CD4-positive, alpha-beta T cell (primary cell): ENCODE measurements around the gene IFITM5. TPM values are rescaled to one million over a fixed set of nuclear protein-coding genes. Genes with fewer than 3 reads are reported as not detected.

ENCODE experiments used
- ATAC-seq: fragments of 200-7000 bp; cut with Tn5 transposase; one replicate; pipeline ENCODE4 v1.10.0; 2022; ENCODE audit warnings: mild to moderate bottlenecking; ENCODE audit not compliant: poor library complexity
- CTCF ChIA-PET: fragments of 350-600 bp; sonication (Branson Sonifier 250); formaldehyde crosslinking; loops from one replicate; lab custom pipeline; 2021; ENCODE audit warnings: antibody characterized with exemption, inconsistent platforms; lab: Charles Lee
- POLR2A ChIA-PET: fragments of 350-600 bp; sonication (Branson Sonifier 250); formaldehyde crosslinking; loops from one replicate; lab custom pipeline; 2021; ENCODE audit warnings: antibody characterized with exemption, inconsistent platforms; lab: Charles Lee
- DNase-seq, 14 experiments: peaks; one replicate each; pipeline ENCODE4 v3.0.0-alpha.2; 2013 to 2020; ENCODE audit warnings: mixed read lengths in 2 of 14
- H3K27ac ChIP-seq, 2 donors: one replicate each; pipeline versions ENCODE4 v1.5.1 to v1.7.0; 2013; ENCODE audit warnings: low read length in 2 of 2, low read depth in 1 of 2, mild to moderate bottlenecking in 1 of 2
- H3K27me3 ChIP-seq, 2 experiments: 1 replicate in 1 of 2; 2 replicates in 1 of 2; pipeline versions ENCODE4 v1.6.1 to v1.7.0; 2013; ENCODE audit warnings: low read length in 2 of 2, control low read depth in 1 of 2, mild to moderate bottlenecking in 1 of 2, moderate library complexity in 1 of 2; ENCODE audit not compliant: insufficient read depth in 2 of 2, control insufficient read depth in 1 of 2
- H3K36me3 ChIP-seq: one replicate; pipeline ENCODE4 v1.6.1; 2013; ENCODE audit warnings: low read length, control low read depth; ENCODE audit not compliant: insufficient read depth
- H3K4me1 ChIP-seq: one replicate; pipeline ENCODE4 v1.6.1; 2013; ENCODE audit warnings: low read length, control low read depth; ENCODE audit not compliant: insufficient read depth
- H3K4me3 ChIP-seq: one replicate; pipeline ENCODE4 v1.5.1; 2013; ENCODE audit warnings: mild to moderate bottlenecking, low read length, moderate library complexity
- H3K9me3 ChIP-seq, 2 experiments: 1 replicate in 1 of 2; 2 replicates in 1 of 2; pipeline versions ENCODE4 v1.6.1 to v1.7.0; 2013; ENCODE audit warnings: low read length in 2 of 2, mild to moderate bottlenecking in 2 of 2, control low read depth in 1 of 2, moderate library complexity in 1 of 2; ENCODE audit not compliant: control insufficient read depth in 1 of 2, insufficient read depth in 1 of 2
- H3K27ac Mint-ChIP-seq: one replicate; pipeline ENCODE4 v1.8.0; 2020; ENCODE audit warnings: mixed read lengths
- H3K27me3 Mint-ChIP-seq: one replicate; pipeline ENCODE4 v1.8.0; 2021; ENCODE audit warnings: mixed read lengths
- H3K36me3 Mint-ChIP-seq: one replicate; pipeline ENCODE4 v1.8.0; 2021; ENCODE audit warnings: low read depth, mixed read lengths
- H3K4me1 Mint-ChIP-seq: one replicate; pipeline ENCODE4 v1.8.0; 2021; ENCODE audit warnings: low read depth, mixed read lengths
- H3K4me3 Mint-ChIP-seq: one replicate; pipeline ENCODE4 v1.8.0; 2020; ENCODE audit warnings: mild to moderate bottlenecking, mixed read lengths
- H3K9me3 Mint-ChIP-seq: one replicate; pipeline ENCODE4 v1.8.0; 2020; ENCODE audit warnings: mixed read lengths
- intact Hi-C, 2 experiments: fragments of 100-400 bp; cut with DNase I in 1 of 2; cut with micrococcal nuclease in 1 of 2; formaldehyde crosslinking; loops; one replicate each; pipeline versions ENCODE4 v1.15.1 to v1.9.0; 2023 to 2025; cut with DNase I, micrococcal nuclease
- total RNA-seq, 174 experiments: library from RNA in 2 of 174; stranded (reverse) in 2 of 174; gene quantifications; one replicate each; pipeline ENCODE4 v1.2.3 and lab custom pipeline; 2021 to 2026
- TF ChIP-seq, protein P1 (sequence below): fragments of 200-600 bp; IDR thresholded peaks from one replicate; pipeline ENCODE4 v1.8.0; 2022; ENCODE audit warnings: antibody characterized with exemption, mild to moderate bottlenecking

IFITM5 gene
- total RNA-seq, 2 experiments from 2014 or later = not detected

DNA sequence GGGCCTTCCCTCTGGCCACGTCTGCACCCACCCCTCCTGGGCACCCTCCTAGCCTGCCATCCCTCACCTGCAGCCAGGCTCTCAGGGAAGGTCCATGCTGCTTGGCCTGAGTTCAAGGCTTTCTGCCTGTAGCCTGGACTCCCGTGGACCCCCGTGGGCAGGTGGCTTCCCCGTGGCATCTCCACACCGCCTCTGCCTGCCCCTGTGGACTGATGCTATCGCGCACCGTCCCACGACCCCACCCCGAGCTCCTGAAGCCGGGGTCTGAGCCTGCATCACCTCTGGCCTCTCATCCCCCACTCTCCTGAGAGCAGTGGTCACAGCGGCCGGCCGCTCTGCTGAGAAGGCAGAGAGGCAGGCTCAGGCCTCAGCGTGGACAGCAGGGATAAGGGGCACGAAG lies 4.5 kb downstream of the IFITM5 start:
- no peak overlapping the region for H3K27ac ChIP-seq
- no peak overlapping the region for H3K4me3 ChIP-seq
- Mint-ChIP-seq H3K4me3 (no peak overlapping the region), H3K4me1 (peaks cover 28% of the 10 kb centered on the region), H3K27ac (no peak overlapping the region), H3K36me3 (peaks cover 18% of the 10 kb centered on the region), H3K9me3 (no peaks in the 10 kb centered on the region), H3K27me3 (no peaks in the 10 kb centered on the region)
- no peaks in the 10 kb centered on the region for H3K9me3 ChIP-seq
- DNase-seq = no peak
- intact Hi-C loops = no loop called here
- ChIA-PET POLR2A (interaction anchor here (1.2 to 1.4 kb wide), 2 partner anchors 26 to 27 kb away, joined by 4 to 5 read pairs; no protein-coding TSS in a partner anchor), CTCF (interaction anchor here (1.8 kb wide), 1 partner anchor 44 kb away, joined by 7 read pairs; no protein-coding TSS in a partner anchor)
- TF ChIP-seq, protein P1, sequence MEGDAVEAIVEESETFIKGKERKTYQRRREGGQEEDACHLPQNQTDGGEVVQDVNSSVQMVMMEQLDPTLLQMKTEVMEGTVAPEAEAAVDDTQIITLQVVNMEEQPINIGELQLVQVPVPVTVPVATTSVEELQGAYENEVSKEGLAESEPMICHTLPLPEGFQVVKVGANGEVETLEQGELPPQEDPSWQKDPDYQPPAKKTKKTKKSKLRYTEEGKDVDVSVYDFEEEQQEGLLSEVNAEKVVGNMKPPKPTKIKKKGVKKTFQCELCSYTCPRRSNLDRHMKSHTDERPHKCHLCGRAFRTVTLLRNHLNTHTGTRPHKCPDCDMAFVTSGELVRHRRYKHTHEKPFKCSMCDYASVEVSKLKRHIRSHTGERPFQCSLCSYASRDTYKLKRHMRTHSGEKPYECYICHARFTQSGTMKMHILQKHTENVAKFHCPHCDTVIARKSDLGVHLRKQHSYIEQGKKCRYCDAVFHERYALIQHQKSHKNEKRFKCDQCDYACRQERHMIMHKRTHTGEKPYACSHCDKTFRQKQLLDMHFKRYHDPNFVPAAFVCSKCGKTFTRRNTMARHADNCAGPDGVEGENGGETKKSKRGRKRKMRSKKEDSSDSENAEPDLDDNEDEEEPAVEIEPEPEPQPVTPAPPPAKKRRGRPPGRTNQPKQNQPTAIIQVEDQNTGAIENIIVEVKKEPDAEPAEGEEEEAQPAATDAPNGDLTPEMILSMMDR = no peak
- no peak for ATAC-seq
- peaks cover 13% of the 10 kb centered on the region for H3K36me3 ChIP-seq
- H3K4me1 ChIP-seq = peaks cover 40% of the 10 kb centered on the region
- H3K27me3 ChIP-seq = no peaks in the 10 kb centered on the region

DNA sequence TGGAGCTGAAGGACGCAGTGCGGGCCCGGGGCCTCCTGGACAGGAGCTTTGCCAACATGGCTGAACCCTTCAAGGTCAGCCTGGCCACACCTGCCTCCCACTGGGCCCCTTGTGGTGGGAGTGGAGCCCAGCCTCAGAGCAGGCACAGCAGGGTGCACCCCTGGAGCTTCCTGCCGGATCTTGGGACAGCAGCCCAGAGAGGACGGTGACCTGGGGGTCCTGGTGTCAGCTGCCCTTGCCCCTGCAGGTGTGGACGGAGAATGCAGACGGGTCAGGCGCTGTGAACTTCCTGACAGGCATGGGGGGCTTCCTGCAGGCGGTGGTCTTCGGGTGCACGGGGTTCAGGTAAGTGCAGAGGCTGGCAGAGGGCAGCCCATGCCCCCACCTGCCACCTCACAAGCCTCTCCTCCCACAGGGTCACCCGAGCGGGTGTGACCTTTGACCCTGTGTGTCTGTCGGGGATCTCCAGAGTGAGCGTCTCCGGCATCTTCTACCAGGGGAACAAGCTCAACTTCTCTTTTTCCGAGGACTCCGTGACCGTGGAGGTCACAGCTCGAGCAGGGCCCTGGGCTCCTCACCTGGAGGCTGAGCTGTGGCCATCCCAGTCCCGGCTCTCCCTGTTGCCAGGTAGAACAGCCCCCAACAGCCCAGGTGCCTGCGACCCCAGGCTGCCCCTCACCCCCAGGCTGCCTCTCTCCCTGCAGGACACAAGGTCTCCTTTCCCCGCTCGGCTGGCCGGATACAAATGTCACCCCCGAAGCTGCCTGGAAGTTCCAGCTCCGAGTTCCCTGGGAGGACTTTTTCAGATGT lies 5.3 kb downstream of the IFITM5 start:
- TF ChIP-seq, protein P1 = no peak
- Mint-ChIP-seq H3K27ac (no peak overlapping the region), H3K27me3 (no peaks in the 10 kb centered on the region), H3K4me3 (no peak overlapping the region), H3K4me1 (peaks cover 29% of the 10 kb centered on the region), H3K9me3 (no peaks in the 10 kb centered on the region), H3K36me3 (peaks cover 22% of the 10 kb centered on the region)
- no peak for ATAC-seq
- intact Hi-C loops = no loop called here
- H3K4me1 ChIP-seq = peaks cover 38% of the 10 kb centered on the region
- no peaks in the 10 kb centered on the region for H3K9me3 ChIP-seq
- ChIA-PET POLR2A (interaction anchor here (1.2 to 1.4 kb wide), 2 partner anchors 25 to 26 kb away, joined by 4 to 5 read pairs; no protein-coding TSS in a partner anchor), CTCF (interaction anchor here (1.8 kb wide), 1 partner anchor 44 kb away, joined by 7 read pairs; no protein-coding TSS in a partner anchor)
- peaks cover 13% of the 10 kb centered on the region for H3K36me3 ChIP-seq
- no peaks in the 10 kb centered on the region for H3K27me3 ChIP-seq
- no peak overlapping the region for H3K27ac ChIP-seq
- no peak for DNase-seq
- H3K4me3 ChIP-seq = no peak overlapping the region

DNA sequence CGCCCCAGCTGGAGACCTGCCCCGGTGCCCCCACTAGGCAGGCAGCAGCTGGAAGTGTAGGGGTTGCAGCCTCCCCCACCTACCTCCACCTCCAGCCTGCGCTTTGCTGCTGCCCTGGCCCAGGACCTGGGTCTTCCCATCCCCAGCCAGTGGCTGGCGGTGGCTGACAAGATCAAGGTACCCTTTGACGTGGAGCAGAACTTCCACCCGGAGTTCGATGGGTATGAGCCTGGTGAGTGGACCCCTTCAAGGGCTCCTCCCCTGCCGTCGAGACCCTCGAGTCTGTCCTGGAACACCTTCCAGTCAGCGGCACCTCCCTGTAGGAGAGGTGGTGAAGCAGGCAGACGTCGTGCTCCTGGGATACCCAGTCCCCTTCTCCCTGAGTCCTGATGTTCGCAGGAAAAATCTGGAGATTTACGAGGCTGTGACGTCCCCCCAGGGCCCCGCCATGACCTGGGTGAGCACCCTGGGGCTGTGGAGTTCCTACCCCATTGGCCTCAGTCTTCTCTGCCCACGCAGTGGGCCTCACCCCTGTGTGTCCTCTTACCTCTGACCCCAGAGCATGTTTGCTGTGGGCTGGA lies 6.0 kb downstream of the IFITM5 start:
- Histone ChIP-seq H3K27ac (no peak overlapping the region), H3K36me3 (peaks cover 13% of the 10 kb centered on the region), H3K4me3 (no peak overlapping the region), H3K27me3 (no peaks in the 10 kb centered on the region), H3K9me3 (no peaks in the 10 kb centered on the region), H3K4me1 (peaks cover 33% of the 10 kb centered on the region)
- no peaks in the 10 kb centered on the region for H3K27me3 Mint-ChIP-seq
- DNase-seq (no peak), ATAC-seq (no peak)
- intact Hi-C loops = no loop called here
- H3K27ac Mint-ChIP-seq = no peak overlapping the region
- H3K36me3 Mint-ChIP-seq = peaks cover 23% of the 10 kb centered on the region
- no peaks in the 10 kb centered on the region for H3K9me3 Mint-ChIP-seq
- TF ChIP-seq, protein P1 = no peak
- H3K4me1 Mint-ChIP-seq = peaks cover 29% of the 10 kb centered on the region
- POLR2A ChIA-PET = interaction anchor here (1.2 kb wide), 1 partner anchor 26 kb away, joined by 5 read pairs; no protein-coding TSS in a partner anchor
- no peak overlapping the region for H3K4me3 Mint-ChIP-seq
- CTCF ChIA-PET = interaction anchor here (1.8 to 3.2 kb wide), 2 partner anchors 42 to 43 kb away, joined by 7 to 17 read pairs; no protein-coding TSS in a partner anchor
